ENCODE measurements around the gene ASB1.

Gene ASB1, protein sequence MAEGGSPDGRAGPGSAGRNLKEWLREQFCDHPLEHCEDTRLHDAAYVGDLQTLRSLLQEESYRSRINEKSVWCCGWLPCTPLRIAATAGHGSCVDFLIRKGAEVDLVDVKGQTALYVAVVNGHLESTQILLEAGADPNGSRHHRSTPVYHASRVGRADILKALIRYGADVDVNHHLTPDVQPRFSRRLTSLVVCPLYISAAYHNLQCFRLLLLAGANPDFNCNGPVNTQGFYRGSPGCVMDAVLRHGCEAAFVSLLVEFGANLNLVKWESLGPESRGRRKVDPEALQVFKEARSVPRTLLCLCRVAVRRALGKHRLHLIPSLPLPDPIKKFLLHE

DNA sequence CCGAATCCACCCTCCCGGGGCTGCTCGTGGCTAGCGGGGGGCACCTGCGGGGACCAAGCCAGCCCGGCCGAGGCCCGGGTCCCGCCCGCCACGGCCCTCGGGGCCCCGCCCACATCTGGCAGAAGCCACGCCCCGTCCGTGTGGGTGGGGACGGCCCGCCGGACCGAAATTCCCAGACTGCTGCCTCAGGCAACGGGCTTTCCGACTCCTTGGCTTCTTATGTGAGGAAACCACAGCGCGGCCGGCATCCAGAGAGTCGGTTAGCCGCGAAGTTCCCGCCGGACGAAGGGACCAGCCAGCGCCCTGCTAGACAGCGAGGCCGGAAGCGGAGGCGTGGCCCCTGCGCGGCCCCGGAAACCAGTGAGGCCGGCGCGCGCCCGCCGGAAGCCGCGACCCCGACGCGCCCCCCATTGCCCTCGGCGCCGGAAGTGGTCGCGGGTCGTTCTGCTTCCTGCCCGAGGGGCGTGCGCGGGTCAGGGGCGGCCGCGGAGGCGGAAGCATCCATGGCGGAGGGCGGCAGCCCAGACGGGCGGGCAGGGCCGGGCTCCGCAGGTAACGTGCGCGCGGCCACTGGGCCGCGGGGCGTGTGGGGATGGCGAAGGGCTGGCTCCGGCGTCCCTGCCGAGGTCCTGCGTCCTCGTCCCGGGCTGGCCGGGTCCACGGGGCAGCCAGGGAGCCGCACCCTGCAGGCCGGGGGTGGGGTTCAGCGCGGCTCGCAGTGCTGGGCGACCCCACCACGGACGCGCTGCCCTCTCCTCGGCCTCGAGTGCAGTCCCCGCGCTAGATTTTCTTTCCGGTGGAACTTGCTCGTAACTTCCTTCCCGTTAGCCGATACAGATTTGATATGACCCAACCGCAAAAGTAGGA, at the start of gene ASB1:
Gene ASB1, plus strand, starts transcription at position 360 of the 867 bp plus-strand sequence. Its CDS starts 144 bp downstream, at position 504.
- DNase-seq, result peak; percentile 84

DNA sequence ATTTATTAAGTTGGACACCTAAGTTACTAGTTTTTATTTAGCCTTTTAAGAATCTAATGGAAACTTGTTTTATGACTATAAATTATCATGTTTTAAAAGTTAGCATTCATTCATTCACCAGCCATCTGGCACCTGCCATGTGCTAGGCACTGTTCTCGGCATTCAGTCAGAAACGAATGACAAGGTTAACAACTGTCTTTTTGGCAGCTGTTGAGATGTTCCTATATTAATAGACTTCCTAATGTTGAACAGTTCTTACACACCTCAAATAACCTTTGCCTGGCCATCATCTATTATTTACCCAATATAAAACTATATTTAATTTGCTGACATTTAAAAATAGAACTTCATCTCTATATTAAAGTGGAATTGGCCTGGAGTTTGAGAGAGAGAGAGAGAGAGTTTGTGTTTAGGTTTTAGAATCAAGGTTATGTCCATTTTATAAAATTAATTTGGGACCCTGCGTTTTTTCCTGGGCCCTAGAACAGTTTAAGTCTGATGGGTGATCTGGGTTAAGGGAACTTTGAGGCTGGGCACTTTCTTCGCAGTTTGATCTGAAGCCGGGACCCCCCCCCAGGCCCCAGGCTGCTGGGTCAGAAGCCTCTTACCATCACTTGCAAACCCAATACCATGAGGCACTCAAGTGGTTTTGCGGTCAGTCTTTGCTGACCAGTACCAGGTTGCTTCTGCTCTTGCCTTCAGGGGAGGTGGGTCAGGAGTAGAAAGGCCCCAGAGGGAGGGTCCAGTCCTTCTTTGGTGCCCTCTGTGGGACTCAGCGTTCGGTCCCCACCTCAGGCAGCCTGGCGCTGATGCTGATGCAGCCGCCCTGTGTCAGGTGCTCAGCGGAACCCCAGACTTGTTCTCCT, 48.3 kb upstream of the ASB1 start:
- no peak for DNase-seq

DNA sequence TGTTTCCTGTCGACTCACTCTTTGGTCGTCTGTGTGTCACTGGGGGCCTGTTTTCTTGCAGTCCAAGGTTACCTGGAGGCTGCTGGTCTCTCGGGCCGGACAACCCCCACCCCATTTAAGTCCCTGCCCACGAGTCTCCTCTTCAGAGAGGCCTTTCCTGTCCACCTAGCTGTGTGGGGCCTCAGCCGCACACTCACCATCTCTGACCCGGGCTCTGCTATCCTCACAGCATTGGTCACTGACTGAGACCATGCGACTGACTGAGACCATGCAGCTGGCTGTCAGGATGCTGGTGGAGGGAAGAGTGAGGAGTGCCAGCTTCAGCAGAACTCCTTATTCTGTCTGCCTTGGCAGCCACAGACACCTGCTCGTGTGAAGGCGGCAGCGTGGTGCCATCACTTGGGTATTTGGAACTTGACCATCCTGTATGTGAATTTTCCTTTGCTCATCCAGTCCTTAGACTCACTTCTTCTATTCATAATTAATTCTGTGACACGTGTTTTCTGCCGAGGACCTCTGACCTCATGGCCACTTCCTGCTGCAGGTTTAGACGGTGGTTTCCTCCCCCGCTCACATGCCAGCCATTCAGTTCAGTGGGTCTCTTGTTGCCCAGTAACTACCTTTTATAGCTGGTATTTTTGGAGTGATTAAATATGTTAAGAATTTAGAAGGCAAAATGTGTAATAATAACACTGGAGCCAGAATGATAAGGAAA, 47.5 kb upstream of the ASB1 start:
- DNase-seq, result peak; percentile 46

DNA sequence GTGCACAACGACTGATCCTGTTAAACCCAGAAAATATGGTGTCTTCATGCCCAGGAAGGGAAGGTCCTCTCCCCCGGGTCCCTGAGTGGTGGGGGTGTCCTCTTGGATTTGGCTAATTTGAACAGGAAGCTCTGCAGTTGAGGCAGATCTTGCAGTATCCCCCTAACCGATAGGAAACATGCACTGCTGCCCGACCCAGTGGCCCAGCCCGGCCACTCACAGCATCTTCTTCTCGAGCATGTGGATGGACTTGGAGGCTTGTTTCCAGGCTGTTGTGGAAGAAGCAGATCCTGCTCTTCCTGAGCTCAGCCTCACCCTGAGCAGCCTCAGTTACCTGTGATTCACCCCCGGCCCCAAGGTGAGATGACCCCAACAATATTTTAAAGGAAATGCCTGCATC, 46.4 kb upstream of the ASB1 start:
- no peak for DNase-seq

DNA sequence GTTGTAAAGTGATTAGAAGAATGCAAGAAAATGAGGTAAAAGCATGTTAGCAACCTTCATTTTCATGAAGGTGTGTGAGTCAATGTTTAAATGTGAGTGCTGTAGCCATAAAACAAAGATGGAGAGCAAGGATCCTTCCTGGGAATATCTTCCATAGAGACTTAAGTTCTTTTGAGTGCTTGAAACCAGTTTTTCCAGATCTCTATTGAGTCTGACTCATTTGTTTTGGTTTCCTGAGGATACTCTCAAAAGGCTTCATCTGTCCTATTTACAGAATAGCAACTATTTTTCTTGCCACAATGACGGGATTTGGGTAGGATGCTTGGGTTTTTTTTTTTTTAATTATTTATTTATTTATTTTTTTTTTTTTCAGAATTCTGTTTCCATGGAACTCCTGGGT, 45.9 kb upstream of the ASB1 start:
- peak; percentile 45 for DNase-seq

DNA sequence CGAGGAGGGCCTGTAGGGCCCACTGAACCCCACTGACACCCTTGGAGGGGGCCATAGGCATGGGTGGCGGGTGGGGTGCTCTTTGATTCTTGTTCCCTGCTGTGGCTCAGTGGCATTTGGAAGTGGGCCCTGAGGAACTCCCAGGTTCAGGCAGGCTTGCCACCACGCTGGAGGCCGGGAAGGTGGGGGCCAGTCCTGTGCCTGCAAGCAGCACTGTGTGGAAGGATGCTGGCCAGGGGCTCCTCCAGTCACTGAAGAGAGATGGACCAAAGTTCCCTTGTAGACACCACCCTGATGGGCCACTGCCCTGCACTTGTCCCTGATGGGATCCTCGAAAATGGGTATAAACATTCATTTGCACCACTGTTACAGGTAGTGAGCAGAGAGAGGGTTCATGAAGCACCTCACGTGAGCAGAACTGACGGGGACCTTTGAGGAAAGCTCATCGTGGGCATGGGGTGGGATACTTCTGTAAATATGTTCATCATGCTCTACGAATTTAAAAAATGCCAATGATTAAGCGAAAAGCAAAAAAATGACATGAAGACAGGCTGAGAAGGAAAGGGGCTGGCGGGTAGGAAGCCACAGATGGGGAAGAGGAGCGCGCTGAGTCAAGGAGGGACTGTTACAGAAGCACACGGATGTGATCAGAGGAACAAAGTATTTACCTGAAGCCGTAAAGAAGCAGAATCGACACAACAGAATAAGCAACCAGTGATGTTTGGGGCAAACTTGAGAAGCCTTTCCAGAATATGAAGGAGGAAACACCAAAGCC, 45.2 kb upstream of the ASB1 start:
- DNase-seq, result no peak

DNA sequence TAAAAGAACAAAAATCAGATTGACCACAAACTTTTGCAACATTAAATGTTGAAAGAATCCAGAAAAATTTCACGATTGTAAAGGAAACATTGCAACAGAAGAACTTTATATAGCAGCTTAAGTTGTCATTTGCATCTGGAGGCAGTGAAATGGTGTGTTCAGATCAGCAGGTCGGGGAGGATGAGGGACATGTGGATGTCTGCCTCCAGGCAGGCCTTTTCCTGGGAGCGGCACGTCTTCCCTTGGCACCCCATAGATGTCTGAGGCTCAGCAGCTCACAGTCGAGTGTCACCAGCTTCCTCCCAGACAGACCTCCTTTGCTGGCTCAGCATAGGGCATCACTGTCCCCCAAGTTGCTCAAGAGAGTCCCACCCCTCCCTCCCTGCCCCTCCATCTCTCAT, 44.3 kb upstream of the ASB1 start:
- no peak for DNase-seq

DNA sequence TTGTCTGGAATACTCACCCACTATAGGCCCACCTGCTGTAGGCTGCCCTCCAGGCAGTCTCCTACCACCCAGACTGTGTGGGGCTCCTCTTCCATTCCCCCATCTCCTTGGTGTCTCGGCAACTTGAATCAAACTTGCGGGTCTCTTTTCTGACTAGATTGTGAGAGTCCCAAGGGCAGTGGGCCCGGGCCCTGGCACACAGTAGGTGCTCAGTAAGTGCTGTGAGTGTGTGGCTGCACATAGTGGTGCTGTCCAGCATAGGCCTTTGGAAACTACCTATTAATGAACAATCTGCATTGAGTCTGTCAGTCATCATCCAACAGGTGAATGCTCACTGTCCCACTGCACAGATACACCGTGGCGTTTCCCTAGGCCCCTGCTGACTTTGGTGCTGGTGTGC, 43.6 kb upstream of the ASB1 start:
- no peak for DNase-seq

DNA sequence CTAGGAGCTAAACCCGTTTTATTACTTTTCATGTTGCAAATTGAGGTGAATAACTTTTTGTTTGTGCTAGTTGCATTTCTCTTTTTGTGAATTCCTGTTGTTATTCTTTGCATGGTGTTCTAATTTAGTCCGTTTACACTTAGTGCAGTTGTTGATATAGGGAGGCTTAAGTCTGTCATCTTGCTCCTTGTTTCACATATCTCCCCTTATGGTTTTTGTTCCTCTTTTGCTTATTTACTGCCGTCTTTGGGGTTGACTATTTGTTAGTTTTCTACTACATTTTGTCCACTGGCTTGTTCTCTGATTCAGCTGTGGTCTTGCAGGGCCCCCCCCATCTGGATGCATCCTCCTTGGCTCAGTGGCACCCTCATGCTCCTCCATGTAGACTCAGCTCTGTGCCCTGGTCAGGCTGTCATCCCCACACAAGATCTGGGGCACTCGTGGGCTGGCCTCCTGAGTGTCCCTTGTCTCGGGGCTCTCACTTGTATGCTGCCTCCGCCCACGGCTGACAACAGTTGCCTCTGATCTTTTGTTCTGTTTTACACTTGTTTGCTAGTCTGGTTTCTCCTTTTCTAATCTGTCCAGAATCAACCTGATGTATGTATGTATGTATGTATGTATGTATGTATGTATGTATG, 42.9 kb upstream of the ASB1 start:
- no peak for DNase-seq

DNA sequence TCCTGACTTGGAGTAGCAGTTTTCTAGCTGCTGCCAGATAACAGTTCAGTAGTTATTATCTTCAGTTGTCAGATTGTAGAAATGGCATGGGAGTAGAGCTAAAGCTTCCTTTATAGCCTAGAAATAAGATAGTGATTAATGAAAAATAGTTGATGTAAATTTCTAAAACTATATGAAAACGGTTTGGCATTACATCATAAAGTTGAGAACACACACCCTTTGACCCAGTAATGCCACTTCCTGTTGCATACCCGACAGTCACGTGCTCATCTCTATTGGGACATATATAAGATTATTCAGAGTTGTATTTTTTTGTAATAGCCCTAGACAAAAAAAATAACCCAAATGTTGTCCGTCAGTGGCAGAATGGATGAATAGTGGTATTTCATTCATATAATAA, 39.4 kb upstream of the ASB1 start:
- DNase-seq, result no peak

DNA sequence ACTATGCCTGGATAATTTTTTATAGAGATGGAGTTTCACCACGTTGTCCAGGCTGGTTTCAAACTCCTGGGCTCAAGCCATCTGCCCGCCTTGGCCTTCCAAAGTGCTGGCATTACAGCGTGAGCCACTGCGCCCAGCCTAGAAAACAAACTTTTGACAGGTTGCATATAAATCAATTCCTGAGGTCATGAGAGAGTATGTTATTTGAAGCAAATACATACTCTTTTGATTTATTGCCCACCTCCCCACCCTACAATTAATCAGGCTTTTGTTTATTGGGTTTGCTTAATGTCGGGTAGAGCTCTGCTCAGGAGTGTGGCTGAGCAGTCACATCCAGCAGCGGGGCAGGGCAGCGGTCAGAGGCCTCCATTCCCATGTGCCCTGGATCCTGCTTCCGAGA, 37.9 kb upstream of the ASB1 start:
- no peak for DNase-seq

DNA sequence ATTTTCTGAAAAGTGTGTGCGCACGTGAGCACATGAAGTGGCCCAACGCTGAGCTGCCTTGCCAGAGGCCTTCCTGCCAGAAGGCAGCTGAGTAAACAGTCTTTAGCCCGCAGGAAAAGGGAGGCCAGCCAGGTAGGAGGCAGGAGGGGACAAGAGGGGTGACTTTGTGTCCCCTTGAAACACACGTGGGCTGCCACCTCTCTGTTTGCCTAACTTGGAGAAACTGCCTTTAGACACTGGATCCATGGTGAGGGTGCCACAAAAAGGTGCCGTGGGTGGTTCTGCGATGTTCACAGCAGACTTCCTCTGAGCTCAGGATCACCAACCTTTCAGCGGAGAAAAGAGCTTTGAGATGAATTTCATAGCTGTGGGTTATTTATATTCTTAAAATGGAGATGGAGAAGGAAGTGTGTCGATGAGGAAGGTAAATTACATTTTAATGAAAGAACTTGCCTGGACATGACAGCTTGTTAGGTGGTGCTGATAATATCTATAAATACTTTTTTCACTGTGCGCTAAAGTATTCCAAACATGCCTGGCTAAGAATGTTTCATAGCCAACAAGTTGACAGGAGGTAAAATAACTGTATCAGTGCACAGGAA, 36.6 kb upstream of the ASB1 start:
- peak; percentile 13 for DNase-seq

DNA sequence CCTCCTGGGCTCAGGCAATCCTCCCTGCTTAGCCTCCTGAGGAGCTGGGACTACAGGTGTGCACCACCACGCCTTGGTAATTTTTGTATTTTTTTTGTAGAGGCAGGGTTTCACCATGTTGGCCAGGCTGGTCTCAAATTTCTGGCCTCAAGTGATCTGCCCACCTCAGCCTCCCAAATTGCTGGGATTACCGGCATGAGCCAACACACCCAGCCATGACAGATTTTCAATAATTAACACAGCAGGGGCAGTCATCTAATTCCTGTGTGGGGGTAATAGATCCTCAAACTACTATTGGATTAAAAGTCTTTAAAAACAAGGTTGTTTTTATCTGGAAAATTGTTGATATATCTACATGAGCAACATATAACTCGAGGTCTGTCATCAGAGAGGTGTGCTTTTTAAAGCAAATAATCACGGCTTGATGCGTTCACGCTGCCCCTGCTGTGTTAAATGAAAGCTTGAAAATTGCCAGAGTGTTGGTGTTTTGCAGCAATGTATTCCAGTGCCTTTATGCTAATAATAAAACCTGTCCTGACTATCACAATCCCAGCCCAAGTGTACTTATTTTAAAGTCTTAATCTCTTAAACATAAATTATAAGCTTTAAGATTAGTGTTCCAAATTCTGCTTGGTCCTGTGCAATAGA, 35.6 kb upstream of the ASB1 start:
- DNase-seq, result no peak

DNA sequence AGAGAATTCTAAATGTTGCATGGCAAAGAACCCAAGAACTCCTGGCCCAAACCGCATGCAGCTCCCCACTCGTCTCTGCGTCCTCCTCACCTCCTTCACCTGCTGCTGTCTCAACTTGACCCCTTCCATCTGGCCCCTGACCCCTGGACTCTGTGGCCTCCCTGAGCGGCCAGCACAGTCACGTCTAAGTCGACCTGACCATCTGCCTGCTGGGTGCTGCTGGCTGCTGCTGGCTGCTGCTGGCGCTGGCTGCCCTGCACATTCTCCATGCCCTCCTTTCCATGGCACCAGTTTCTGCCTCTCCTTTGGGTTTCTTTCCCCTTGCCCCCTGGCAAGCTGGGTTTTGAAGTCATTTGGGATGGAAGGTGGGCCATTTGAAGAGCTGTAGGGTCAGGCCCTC, 30.1 kb upstream of the ASB1 start:
- no peak for DNase-seq

DNA sequence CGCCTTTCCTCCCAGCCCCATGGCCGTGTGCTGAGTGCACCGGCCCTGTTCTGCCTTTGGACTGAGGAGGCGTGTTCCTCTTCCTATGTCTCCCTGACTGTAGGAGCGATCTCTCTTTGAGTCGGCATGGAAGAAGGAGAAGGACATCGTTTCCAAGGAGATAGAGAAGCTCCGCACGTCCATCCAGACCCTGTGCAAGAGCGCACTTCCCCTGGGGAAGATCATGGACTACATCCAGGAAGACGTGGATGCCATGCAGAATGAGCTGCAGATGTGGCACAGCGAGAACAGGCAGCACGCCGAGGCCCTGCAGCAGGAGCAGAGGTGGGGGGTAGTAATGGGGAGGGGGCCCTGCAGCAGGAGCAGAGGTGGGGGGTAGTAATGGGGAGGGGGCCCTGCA, 29.4 kb upstream of the ASB1 start:
- no peak for DNase-seq

DNA sequence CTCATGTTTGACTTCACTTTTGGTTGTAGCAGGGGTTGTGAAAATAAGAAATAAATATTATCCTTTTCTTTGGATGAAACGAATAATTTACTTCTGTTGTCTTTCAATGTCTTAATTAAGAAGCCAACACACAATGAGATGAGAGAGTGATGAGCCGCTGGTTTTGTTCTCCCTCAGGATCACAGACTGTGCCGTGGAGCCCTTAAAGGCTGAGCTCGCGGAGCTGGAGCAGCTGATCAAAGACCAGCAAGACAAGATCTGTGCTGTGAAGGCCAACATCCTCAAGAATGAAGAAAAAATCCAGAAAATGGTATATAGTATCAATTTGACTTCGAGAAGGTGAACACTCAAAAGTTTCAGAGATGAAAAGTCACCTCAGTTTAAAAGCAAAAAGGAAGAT, 28.1 kb upstream of the ASB1 start:
- DNase-seq, result no peak

DNA sequence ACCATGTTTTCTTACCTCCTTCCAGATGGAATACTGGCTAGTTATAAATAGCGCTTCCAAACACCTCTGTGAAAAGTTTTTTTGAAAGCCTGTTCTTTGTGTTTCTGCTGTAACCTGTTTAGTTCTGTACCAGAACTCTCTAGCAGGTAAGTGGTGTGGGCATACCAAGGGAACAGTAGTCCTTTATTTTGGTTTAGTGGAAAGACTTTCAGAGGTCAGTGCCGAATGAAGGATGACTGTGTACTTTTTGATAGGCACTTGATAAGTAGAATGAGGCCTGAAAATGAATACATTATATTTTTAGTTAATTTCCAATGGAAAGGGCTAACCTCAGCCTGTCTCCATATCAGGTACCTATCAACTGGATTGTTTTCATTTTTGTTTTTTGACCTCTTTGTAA, 27.6 kb upstream of the ASB1 start:
- DNase-seq, result no peak

DNA sequence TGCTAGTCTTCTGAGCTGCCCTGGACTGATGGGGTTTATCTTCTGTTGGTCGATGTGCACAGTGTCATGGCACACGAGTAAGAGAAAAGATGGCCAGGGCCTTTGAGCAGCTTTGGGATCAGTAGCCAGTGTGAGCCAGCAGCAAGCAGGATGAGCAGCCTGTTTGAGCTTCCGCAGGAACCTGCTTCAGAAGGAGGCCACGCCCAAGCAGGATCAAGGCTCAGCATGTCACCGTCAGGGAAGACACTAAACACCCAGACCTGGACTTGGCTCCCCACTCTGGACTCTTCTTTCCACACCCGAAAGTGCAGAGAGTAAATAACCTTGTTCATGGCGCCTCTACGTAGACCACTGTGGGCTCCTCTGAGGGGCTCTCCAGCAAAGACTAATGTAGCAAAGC, 25.2 kb upstream of the ASB1 start:
- DNase-seq, result no peak

DNA sequence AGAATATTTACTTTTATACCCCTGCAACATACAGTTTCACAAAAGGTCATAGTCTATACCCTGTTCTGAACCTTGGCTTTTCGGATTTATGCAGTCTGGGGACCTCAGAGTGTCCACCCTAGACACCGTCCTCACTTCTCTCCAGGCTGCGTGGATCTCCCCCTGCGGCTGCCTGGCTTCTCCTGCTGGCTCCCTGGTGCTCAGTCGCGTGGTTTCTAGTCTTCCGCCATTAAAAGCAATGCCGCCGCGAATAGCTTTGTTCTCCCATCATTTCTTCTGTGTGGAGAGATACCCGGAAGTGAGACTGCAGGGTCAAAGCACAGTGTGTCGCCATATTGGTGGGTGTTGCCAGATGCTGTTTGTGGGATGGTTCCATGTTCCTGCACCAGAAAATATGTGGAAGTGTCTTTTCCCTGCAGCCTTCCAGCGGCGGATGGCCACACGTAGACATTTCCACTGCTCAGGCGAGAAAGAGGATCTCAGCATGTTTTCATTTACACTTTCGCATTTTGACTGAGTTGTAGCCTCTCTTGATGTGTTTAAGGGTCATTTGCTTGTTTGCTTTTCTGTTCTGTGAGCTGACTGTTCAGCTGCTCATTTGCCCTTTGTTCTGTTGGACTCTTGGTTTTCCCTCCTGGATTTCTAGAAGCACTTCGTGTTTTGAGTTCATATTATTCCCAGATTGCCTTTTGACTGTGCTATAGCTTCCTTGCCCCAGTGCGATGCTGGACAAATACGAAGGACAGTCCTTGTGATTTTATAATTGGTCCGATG, 22.9 kb upstream of the ASB1 start:
- DNase-seq, result no peak
